Coronary artery (tissue), 2 donors: ENCODE measurements around the gene OSR1.

ENCODE experiments used
- DNase-seq: peaks from one replicate; pipeline ENCODE4 v3.0.0-alpha.2; 2017; ENCODE audit warnings: low spot score
- H3K27ac ChIP-seq, 2 donors: fragments of 200-600 bp; sonication (generic); one replicate each; pipeline ENCODE4 v1.5.1; 2016 to 2019
- H3K4me3 ChIP-seq: fragments of 200-600 bp; sonication (generic); 2 replicates; pipeline ENCODE4 v1.5.1; 2016; ENCODE audit warnings: mild to moderate bottlenecking, moderate library complexity
- CTCF ChIP-seq: fragments of 200-600 bp; sonication (generic); IDR thresholded peaks from one replicate; pipeline ENCODE4 v1.5.1; 2019; ENCODE audit warnings: antibody characterized with exemption

Gene OSR1

GRCh38 chr2:19336781-19337180 lies 21.6 kb downstream of the OSR1 start:
- H3K4me3 ChIP-seq = no peak overlapping the region
- DNase-seq = no peak
- H3K27ac ChIP-seq = no peak overlapping the region
- no peak for TF ChIP-seq CTCF

- DNase-seq = no peak
- Histone ChIP-seq H3K27ac (no peak overlapping the region), H3K4me3 (no peak overlapping the region)
- TF ChIP-seq CTCF = no peak
Observed at GRCh38 chr2:19332503-19332902, 25.9 kb downstream of the OSR1 start.

- TF ChIP-seq CTCF = no peak
- DNase-seq = no peak
- Histone ChIP-seq H3K4me3 (no peak overlapping the region), H3K27ac (no peak overlapping the region)
Observed at GRCh38 chr2:19331450-19331849, 27.0 kb downstream of the OSR1 start.

- Histone ChIP-seq H3K4me3 (no peak overlapping the region), H3K27ac (no peak overlapping the region)
- DNase-seq = no peak
- TF ChIP-seq CTCF = no peak
Observed at GRCh38 chr2:19330436-19330835, 28.0 kb downstream of the OSR1 start.

GRCh38 chr2:19329445-19329844 lies 29.0 kb downstream of the OSR1 start:
- no peak for TF ChIP-seq CTCF

GRCh38 chr2:19327496-19327895 lies 30.9 kb downstream of the OSR1 start:
- no peak for TF ChIP-seq CTCF
- H3K27ac ChIP-seq = no peak overlapping the region
- H3K4me3 ChIP-seq = no peak overlapping the region
- no peak for DNase-seq

More at GRCh38 chr2:19329445-19329844, 29.0 kb downstream of the OSR1 start:
- no peak overlapping the region for H3K27ac ChIP-seq
- no peak for DNase-seq
- no peak overlapping the region for H3K4me3 ChIP-seq

GRCh38 chr2:19321946-19322345 lies 36.5 kb downstream of the OSR1 start:
- TF ChIP-seq CTCF = no peak
- H3K4me3 ChIP-seq = no peak overlapping the region
- no peak for DNase-seq
- H3K27ac ChIP-seq = no peak overlapping the region
